ENCODE data around the gene PRKD1. TPM values are rescaled to one million over a fixed set of nuclear protein-coding genes. Genes with fewer than 3 reads are reported as not detected.

The PRKD1 gene
- total RNA-seq, 2 experiments from 2014 or later = not detected

DNA sequence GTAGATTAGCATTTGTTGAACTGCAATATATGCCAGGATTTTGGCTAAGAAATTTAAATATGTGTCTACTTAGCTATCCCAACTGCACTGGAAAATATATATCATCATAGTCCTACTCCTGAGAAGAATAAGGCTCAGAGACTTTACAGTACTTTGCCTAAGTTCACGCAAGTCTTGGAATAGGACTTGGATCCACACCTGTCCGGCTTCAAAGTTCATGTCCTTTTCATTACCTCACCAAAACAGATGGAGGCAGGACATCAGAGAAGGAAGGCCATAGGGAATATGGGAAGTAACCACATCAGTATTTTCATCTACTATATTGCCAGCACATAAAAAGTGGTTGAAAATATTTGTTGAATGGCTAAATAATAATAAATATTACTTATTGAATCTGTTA lies 358.5 kb downstream of the PRKD1 start:
- no peak overlapping the region for H3K27ac Mint-ChIP-seq
- H3K9me3 Mint-ChIP-seq = peaks cover 15% of the 10 kb centered on the region
- no peaks in the 10 kb centered on the region for H3K27me3 ChIP-seq (ENCODE audit: control insufficient read depth in 1 of 2, insufficient read depth in 2 of 2, low read length in 2 of 2)
- POLR2A ChIA-PET = no interaction called here
- no peaks in the 10 kb centered on the region for H3K4me1 Mint-ChIP-seq (ENCODE audit: low read depth)
- intact Hi-C loops (cut with DNase I, micrococcal nuclease) = no loop called here
- no peak overlapping the region for H3K4me3 ChIP-seq (ENCODE audit: low read length)
- no peaks in the 10 kb centered on the region for H3K4me1 ChIP-seq (ENCODE audit: insufficient read depth, low read length)
- H3K9me3 ChIP-seq (ENCODE audit: control insufficient read depth in 1 of 2, insufficient read depth in 1 of 2, low read length in 2 of 2) = peaks cover 10 to 13% of the 10 kb centered on the region in 2 experiments
- H3K27ac ChIP-seq (ENCODE audit: low read depth in 1 of 2, low read length in 2 of 2) = no peak overlapping the region
- H3K36me3 Mint-ChIP-seq (ENCODE audit: low read depth) = no peaks in the 10 kb centered on the region
- DNase-seq (no peak), ATAC-seq (ENCODE audit: poor library complexity) (no peak)
- H3K27me3 Mint-ChIP-seq = no peaks in the 10 kb centered on the region
- no peak overlapping the region for H3K4me3 Mint-ChIP-seq
- no peaks in the 10 kb centered on the region for H3K36me3 ChIP-seq (ENCODE audit: insufficient read depth, low read length)
- TF ChIP-seq, protein P1, sequence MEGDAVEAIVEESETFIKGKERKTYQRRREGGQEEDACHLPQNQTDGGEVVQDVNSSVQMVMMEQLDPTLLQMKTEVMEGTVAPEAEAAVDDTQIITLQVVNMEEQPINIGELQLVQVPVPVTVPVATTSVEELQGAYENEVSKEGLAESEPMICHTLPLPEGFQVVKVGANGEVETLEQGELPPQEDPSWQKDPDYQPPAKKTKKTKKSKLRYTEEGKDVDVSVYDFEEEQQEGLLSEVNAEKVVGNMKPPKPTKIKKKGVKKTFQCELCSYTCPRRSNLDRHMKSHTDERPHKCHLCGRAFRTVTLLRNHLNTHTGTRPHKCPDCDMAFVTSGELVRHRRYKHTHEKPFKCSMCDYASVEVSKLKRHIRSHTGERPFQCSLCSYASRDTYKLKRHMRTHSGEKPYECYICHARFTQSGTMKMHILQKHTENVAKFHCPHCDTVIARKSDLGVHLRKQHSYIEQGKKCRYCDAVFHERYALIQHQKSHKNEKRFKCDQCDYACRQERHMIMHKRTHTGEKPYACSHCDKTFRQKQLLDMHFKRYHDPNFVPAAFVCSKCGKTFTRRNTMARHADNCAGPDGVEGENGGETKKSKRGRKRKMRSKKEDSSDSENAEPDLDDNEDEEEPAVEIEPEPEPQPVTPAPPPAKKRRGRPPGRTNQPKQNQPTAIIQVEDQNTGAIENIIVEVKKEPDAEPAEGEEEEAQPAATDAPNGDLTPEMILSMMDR (IDR thresholded peaks at IDR 0.05) = no peak
- CTCF ChIA-PET = no interaction called here

DNA sequence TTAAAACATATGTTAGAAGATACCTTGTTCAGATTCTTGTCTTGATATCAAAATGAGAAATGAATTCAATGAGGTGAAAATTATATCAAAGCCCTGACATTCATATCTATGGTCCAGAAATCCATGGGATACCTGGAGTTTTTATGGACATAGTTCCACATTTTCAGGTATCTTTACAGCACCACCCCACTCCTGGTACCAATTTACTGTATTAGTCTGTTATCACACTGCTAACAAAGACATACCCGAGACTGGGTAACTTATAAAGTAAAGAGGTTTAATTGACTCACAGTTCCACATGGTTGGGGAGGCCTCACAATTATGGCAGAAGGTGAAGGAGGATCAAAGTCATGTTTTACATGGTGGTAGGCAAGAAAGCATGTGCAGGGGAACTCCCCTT lies 361.5 kb downstream of the PRKD1 start:
- H3K9me3 Mint-ChIP-seq = peaks cover 8% of the 10 kb centered on the region
- H3K36me3 ChIP-seq (ENCODE audit: insufficient read depth, low read length) = no peaks in the 10 kb centered on the region
- H3K27ac ChIP-seq (ENCODE audit: low read depth in 1 of 2, low read length in 2 of 2) = no peak overlapping the region
- peaks cover 10 to 13% of the 10 kb centered on the region in 2 experiments for H3K9me3 ChIP-seq (ENCODE audit: control insufficient read depth in 1 of 2, insufficient read depth in 1 of 2, low read length in 2 of 2)
- no peaks in the 10 kb centered on the region for H3K27me3 ChIP-seq (ENCODE audit: control insufficient read depth in 1 of 2, insufficient read depth in 2 of 2, low read length in 2 of 2)
- ChIA-PET CTCF (no interaction called here), POLR2A (no interaction called here)
- no peak overlapping the region for H3K27ac Mint-ChIP-seq
- H3K4me3 Mint-ChIP-seq = no peak overlapping the region
- no peaks in the 10 kb centered on the region for H3K4me1 Mint-ChIP-seq (ENCODE audit: low read depth)
- TF ChIP-seq, protein P1 (IDR thresholded peaks at IDR 0.05) = no peak
- intact Hi-C loops (cut with DNase I, micrococcal nuclease) = no loop called here
- no peaks in the 10 kb centered on the region for H3K27me3 Mint-ChIP-seq
- no peaks in the 10 kb centered on the region for H3K36me3 Mint-ChIP-seq (ENCODE audit: low read depth)
- ATAC-seq (ENCODE audit: poor library complexity) (no peak), DNase-seq (no peak)
- no peaks in the 10 kb centered on the region for H3K4me1 ChIP-seq (ENCODE audit: insufficient read depth, low read length)
- no peak overlapping the region for H3K4me3 ChIP-seq (ENCODE audit: low read length)

DNA sequence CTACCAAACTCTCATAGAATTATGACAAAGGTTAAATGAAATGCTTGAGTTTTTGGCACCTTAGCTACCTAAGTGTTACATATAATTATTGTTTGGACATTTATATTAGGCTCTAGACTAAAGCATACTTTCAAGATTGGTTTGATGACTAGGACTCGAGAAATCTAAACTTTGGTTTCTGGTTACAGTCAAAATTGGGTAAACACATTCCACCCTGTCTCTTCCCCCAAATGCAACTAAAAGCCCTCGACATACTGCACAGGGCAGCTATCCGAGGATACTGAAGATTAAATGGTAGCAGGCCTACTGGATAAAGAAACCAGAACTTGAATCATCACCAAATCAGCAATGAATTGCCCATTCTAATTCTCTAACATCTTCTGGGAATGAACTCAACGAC lies 369.1 kb downstream of the PRKD1 start:
- H3K27me3 ChIP-seq (ENCODE audit: control insufficient read depth in 1 of 2, insufficient read depth in 2 of 2, low read length in 2 of 2) = no peaks in the 10 kb centered on the region
- ChIA-PET POLR2A (no interaction called here), CTCF (no interaction called here)
- intact Hi-C loops (cut with DNase I, micrococcal nuclease) = no loop called here
- no peak overlapping the region for H3K27ac Mint-ChIP-seq
- DNase-seq = no peak
- no peak overlapping the region for H3K4me3 Mint-ChIP-seq
- H3K4me1 ChIP-seq (ENCODE audit: insufficient read depth, low read length) = no peaks in the 10 kb centered on the region
- ATAC-seq (ENCODE audit: poor library complexity) = no peak
- H3K36me3 Mint-ChIP-seq (ENCODE audit: low read depth) = no peaks in the 10 kb centered on the region
- H3K27me3 Mint-ChIP-seq = no peaks in the 10 kb centered on the region
- no peaks in the 10 kb centered on the region for H3K9me3 Mint-ChIP-seq
- H3K36me3 ChIP-seq (ENCODE audit: insufficient read depth, low read length) = no peaks in the 10 kb centered on the region
- H3K4me1 Mint-ChIP-seq (ENCODE audit: low read depth) = no peaks in the 10 kb centered on the region
- TF ChIP-seq, protein P1 (IDR thresholded peaks at IDR 0.05) = no peak
- no peak overlapping the region for H3K27ac ChIP-seq (ENCODE audit: low read depth in 1 of 2, low read length in 2 of 2)
- H3K9me3 ChIP-seq (ENCODE audit: control insufficient read depth in 1 of 2, insufficient read depth in 1 of 2, low read length in 2 of 2) = peaks cover 0 to 5% of the 10 kb centered on the region in 2 experiments
- no peak overlapping the region for H3K4me3 ChIP-seq (ENCODE audit: low read length)
